ENCODE data around the gene FHAD1. TPM values are rescaled to one million over a fixed set of nuclear protein-coding genes. Genes with fewer than 3 reads are reported as not detected.
A peak's percentile ranks its signal among the peaks of the same experiment; 100 is the strongest.

The FHAD1 gene
- total and polyA plus RNA-seq, 2 experiments from 2014 or later: 0.13 to 0.68 TPM

DNA sequence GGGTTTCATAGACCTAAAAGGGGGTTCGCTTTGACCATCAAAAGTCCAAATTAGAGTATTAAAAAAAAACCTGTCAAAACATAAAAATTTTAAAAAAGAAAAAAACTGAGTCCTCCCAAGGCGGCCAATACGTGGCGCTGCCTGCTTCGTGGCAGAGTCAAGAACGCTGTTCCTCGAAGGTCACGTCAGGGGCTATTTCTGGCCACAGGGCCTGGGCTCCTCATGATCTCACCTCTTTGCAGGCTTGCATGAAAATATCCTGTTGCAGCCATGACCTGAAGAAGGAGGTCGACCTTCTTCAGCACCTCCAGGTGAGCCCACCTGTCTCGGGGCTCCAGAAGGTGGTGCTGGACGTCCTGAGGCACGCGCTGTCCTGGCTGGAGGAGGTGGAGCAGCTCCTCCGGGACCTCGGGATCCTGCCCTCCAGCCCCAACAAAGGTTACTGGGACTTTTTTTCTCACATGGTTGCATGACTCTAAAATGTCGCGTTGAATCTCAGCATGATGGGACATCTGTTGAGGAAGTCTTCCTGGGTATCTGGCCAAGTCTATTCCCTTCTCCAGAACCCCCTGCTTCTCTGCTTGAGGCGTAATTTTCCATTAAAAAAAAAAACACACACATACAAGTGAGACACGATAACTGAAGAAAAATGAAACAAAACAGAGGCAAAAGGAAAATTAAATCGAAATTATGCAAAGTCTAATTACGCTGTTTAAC lies 82.2 kb downstream of the FHAD1 start:
- Histone ChIP-seq H3K9me2 (replicated peaks; ENCODE audit: insufficient read depth) (no peaks in the 10 kb centered on the region), H3K4me1 (ENCODE audit: insufficient read depth) (peaks cover 18% of the 10 kb centered on the region), H3K9me3 (ENCODE audit: low read depth) (no peaks in the 10 kb centered on the region), H3K79me2 (no peaks in the 10 kb centered on the region), H2AFZ (no peak overlapping the region), H3K27ac (peak overlapping the region; percentile 39), H3K4me2 (peak overlapping the region; percentile 23), H4K20me1 (ENCODE audit: insufficient read depth, poor library complexity, severe bottlenecking) (no peaks in the 10 kb centered on the region), H3K36me3 (replicated peaks; ENCODE audit: insufficient read depth, low read depth) (no peaks in the 10 kb centered on the region), H3K27me3 (no peaks in the 10 kb centered on the region), H3K4me3 (no peak overlapping the region)
- 91% methylated on average over 21 of the region's 21 CpGs for WGBS (ENCODE audit: low lambda C conversion rate, missing lambda C conversion rate)
- no peak for DNase-seq (ENCODE audit: low spot score)
- TF ChIP-seq, protein P1, sequence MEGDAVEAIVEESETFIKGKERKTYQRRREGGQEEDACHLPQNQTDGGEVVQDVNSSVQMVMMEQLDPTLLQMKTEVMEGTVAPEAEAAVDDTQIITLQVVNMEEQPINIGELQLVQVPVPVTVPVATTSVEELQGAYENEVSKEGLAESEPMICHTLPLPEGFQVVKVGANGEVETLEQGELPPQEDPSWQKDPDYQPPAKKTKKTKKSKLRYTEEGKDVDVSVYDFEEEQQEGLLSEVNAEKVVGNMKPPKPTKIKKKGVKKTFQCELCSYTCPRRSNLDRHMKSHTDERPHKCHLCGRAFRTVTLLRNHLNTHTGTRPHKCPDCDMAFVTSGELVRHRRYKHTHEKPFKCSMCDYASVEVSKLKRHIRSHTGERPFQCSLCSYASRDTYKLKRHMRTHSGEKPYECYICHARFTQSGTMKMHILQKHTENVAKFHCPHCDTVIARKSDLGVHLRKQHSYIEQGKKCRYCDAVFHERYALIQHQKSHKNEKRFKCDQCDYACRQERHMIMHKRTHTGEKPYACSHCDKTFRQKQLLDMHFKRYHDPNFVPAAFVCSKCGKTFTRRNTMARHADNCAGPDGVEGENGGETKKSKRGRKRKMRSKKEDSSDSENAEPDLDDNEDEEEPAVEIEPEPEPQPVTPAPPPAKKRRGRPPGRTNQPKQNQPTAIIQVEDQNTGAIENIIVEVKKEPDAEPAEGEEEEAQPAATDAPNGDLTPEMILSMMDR (IDR thresholded peaks at IDR 0.05; ENCODE audit: poor library complexity): no peak
- TF ChIP-seq EZH2 (IDR thresholded peaks at IDR 0.05; ENCODE audit: borderline replicate concordance) (no peak), EZH2phosphoT487 (IDR thresholded peaks at IDR 0.05; ENCODE audit: low read depth, severe bottlenecking, unreplicated experiment) (no peak)

DNA sequence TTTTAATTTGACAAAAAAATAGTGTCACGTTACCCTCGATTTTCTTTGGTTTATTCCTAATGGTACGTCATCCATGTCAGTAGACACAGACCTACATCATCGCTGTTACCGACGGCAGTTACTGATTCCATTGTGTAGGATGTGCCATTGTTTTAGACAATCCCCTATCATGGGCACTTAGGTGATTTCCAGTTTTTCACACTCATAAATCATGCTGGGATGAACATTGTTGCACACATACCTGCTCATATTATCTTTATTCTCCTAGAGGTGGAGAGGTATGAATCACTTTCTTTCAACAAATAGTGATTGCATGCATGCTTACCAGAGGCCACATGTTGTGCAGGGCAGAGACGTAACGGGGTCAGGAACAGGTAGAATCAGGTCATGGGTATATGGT lies 83.0 kb downstream of the FHAD1 start:
- no peak overlapping the region for H2AFZ ChIP-seq
- WGBS (ENCODE audit: low lambda C conversion rate, missing lambda C conversion rate): 96% methylated on average over 8 of the region's 8 CpGs
- H3K27ac ChIP-seq: no peak overlapping the region

DNA sequence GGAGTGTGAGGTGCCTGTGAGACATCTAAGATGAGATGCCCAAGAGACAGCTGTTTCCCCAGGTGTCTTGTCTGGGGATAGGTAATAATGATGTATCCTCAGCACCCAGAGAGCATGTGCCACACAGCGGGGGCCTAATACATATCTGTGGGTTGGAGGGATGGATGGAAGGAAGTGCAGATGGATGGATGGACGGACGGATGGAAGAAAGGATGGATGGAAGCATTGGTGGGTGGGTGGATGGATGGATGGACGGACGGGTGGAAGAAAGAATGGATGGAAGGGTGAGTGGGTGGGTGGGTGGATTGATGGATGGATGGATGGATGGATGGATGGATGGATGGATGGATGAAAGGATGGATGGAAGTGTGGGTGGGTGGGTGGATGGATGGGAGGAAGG lies 84.2 kb downstream of the FHAD1 start:
- Histone ChIP-seq H3K4me2 (no peak overlapping the region), H3K9me2 (replicated peaks; ENCODE audit: insufficient read depth) (no peaks in the 10 kb centered on the region), H2AFZ (no peak overlapping the region), H3K79me2 (no peaks in the 10 kb centered on the region), H3K4me1 (ENCODE audit: insufficient read depth) (peaks cover 9% of the 10 kb centered on the region), H3K27me3 (no peaks in the 10 kb centered on the region), H3K27ac (no peak overlapping the region), H3K36me3 (replicated peaks; ENCODE audit: insufficient read depth, low read depth) (no peaks in the 10 kb centered on the region), H3K4me3 (no peak overlapping the region), H4K20me1 (ENCODE audit: insufficient read depth, poor library complexity, severe bottlenecking) (no peaks in the 10 kb centered on the region), H3K9me3 (ENCODE audit: low read depth) (no peaks in the 10 kb centered on the region)
- DNase-seq (ENCODE audit: low spot score): no peak
- TF ChIP-seq, protein P1 (IDR thresholded peaks at IDR 0.05; ENCODE audit: poor library complexity): no peak
- TF ChIP-seq EZH2 (IDR thresholded peaks at IDR 0.05; ENCODE audit: borderline replicate concordance) (no peak), EZH2phosphoT487 (IDR thresholded peaks at IDR 0.05; ENCODE audit: low read depth, severe bottlenecking, unreplicated experiment) (no peak)
- WGBS (ENCODE audit: low lambda C conversion rate, missing lambda C conversion rate): 95% methylated on average over 5 of the region's 5 CpGs

More for the DNA sequence above, 83.0 kb downstream of the FHAD1 start:
- H3K4me3 ChIP-seq: no peak overlapping the region
- no peaks in the 10 kb centered on the region for H3K27me3 ChIP-seq
- TF ChIP-seq, protein P1 (IDR thresholded peaks at IDR 0.05; ENCODE audit: poor library complexity): no peak
- TF ChIP-seq EZH2phosphoT487 (IDR thresholded peaks at IDR 0.05; ENCODE audit: low read depth, severe bottlenecking, unreplicated experiment): no peak
- TF ChIP-seq EZH2 (IDR thresholded peaks at IDR 0.05; ENCODE audit: borderline replicate concordance): no peak
- H3K79me2 ChIP-seq: no peaks in the 10 kb centered on the region
- H3K4me2 ChIP-seq: no peak overlapping the region
- no peaks in the 10 kb centered on the region for H3K9me2 ChIP-seq (replicated peaks; ENCODE audit: insufficient read depth)
- DNase-seq (ENCODE audit: low spot score): no peak
- H3K4me1 ChIP-seq (ENCODE audit: insufficient read depth): peaks cover 11% of the 10 kb centered on the region
- no peaks in the 10 kb centered on the region for H3K9me3 ChIP-seq (ENCODE audit: low read depth)
- no peaks in the 10 kb centered on the region for H4K20me1 ChIP-seq (ENCODE audit: insufficient read depth, poor library complexity, severe bottlenecking)
- no peaks in the 10 kb centered on the region for H3K36me3 ChIP-seq (replicated peaks; ENCODE audit: insufficient read depth, low read depth)

Data from hepatocyte (in vitro differentiated cells).